Prostate gland (tissue), 2 donors: ENCODE measurements around the gene FAXC. TPM values are rescaled to one million over a fixed set of nuclear protein-coding genes. Genes with fewer than 3 reads are reported as not detected.

Experiments used
- DNase-seq: peaks from one replicate; pipeline ENCODE4 v3.0.0-alpha.2; 2019; ENCODE audit warnings: low spot score
- H3K27ac ChIP-seq, 2 donors: fragments of 200-600 bp; sonication (generic); 2 replicates each; pipeline ENCODE4 v1.5.1; 2017 to 2019
- H3K27me3 ChIP-seq: fragments of 200-600 bp; sonication (generic); replicated peaks from 2 replicates; pipeline ENCODE4 v1.5.1; 2019; ENCODE audit not compliant: insufficient read depth
- H3K36me3 ChIP-seq, 2 donors: fragments of 200-600 bp; sonication (generic); 1 replicate in 1 of 2; 2 replicates in 1 of 2; pipeline versions ENCODE4 v1.5.1 to v1.8.1; 2017 to 2019
- H3K4me1 ChIP-seq: fragments of 200-600 bp; sonication (generic); replicated peaks from 2 replicates; pipeline ENCODE4 v1.5.1; 2019
- H3K4me3 ChIP-seq, 2 donors: fragments of 200-600 bp; sonication (generic); 2 replicates each; pipeline ENCODE4 v1.5.1; 2017 to 2019
- H3K9me3 ChIP-seq: fragments of 200-600 bp; sonication (generic); 2 replicates; pipeline ENCODE4 v1.5.1; 2017
- CTCF ChIP-seq, 4 experiments: fragments of 200-600 bp in 2 of 4; fragments of 450-650 bp in 2 of 4; sonication (generic) in 2 of 4; IDR thresholded peaks; 1 replicate in 3 of 4; 2 replicates in 1 of 4; pipeline ENCODE4 v1.5.1; 2016 to 2019; ENCODE audit warnings: antibody characterized with exemption in 4 of 4, mild to moderate bottlenecking in 2 of 4, moderate library complexity in 2 of 4
- POLR2A ChIP-seq: fragments of 450-650 bp; IDR thresholded peaks from one replicate; pipeline ENCODE4 v1.6.1; 2016; ENCODE audit warnings: antibody characterized with exemption, mild to moderate bottlenecking
- POLR2AphosphoS5 ChIP-seq: sonication (generic); formaldehyde crosslinking; IDR thresholded peaks from one replicate; pipeline ENCODE4 v1.6.1; 2017; ENCODE audit warnings: antibody characterized with exemption
- WGBS: methylation state at CpG from one replicate; pipeline ENCODE4 v1.1.5; 2018; 5-methylcytosine and 5-hydroxymethylcytosine counted together
- intact Hi-C: fragments of 100-400 bp; cut with DNase I; formaldehyde crosslinking; loops from one replicate; pipeline ENCODE4 v1.14.2; 2022
- total RNA-seq, 2 donors: library from RNA; depleted of rRNA; stranded (reverse); fragments of >200 nt; gene quantifications; one replicate each; pipeline ENCODE4 v1.1.0, GENCODE V29; 2016

FAXC gene
- total RNA-seq, 2 donors from 2014 or later = 6.5 to 14.7 TPM

DNA sequence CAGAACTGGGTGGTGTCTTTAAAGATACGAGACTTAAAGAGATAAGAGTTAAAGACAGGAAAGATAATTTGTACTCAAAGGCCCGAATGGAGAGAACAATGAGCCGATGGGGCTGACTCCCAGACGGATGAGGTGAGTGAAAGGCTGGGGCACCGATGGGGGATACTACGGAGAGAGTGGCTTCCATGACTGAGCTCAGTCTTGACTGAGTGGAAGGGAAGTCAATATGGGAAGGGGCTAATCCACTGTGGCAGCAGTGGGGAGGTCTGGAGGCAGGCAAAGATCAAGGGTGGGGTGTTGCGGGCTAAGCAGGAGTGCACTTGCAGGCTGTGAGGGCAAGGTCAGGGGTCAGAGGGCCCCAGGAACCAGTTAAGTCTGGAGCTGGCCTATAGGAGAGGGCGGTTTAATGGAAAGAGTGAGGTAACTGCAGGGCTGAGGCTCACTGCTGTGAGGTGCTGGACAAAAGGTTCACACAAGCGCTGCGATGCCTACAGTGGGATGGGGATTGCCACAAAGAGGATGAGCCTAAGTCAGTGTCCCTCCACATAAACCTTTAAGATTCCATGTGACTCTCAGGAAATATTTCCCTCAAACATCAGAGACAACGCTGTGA lies 42.1 kb downstream of the FAXC start:
- intact Hi-C loops = no loop called here
- no peak for DNase-seq
- TF ChIP-seq POLR2AphosphoS5 (no peak), CTCF (IDR thresholded peaks at IDR 0.05) (no peak), POLR2A (no peak)
- Histone ChIP-seq H3K4me3 (no peak overlapping the region), H3K27me3 (no peaks in the 10 kb centered on the region), H3K4me1 (no peaks in the 10 kb centered on the region), H3K36me3 (no peaks in the 10 kb centered on the region), H3K27ac (no peak overlapping the region), H3K9me3 (no peaks in the 10 kb centered on the region)
- WGBS = 90% methylated on average over 11 of the region's 11 CpGs

DNA sequence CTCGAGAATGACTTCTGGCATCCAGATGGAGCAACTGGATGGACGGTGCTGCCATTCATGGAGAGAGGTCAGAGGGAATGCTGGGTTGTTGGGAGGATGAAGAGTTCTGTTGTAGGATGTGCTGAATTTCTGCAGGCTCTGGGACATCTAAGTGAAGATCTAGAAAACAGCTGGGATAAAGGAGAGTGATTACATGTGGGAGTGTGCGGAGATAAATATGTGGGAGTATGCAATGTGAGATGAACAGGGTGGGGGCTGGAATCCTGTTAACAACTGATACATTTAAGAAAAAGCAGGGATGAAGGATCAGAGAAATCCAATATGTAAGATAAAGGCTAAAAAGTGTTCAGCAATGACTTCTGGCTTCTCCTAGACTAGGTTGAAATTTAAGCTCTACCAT lies 43.1 kb downstream of the FAXC start:
- no peak for DNase-seq
- TF ChIP-seq POLR2A (no peak), POLR2AphosphoS5 (no peak), CTCF (IDR thresholded peaks at IDR 0.05) (no peak)
- H3K36me3 ChIP-seq = no peaks in the 10 kb centered on the region
- 83% methylated on average over 3 of the region's 3 CpGs for WGBS
- H3K4me3 ChIP-seq = no peak overlapping the region
- H3K4me1 ChIP-seq = no peaks in the 10 kb centered on the region
- H3K27me3 ChIP-seq = no peaks in the 10 kb centered on the region
- intact Hi-C loops = no loop called here
- H3K27ac ChIP-seq = no peak overlapping the region
- no peaks in the 10 kb centered on the region for H3K9me3 ChIP-seq

GRCh38 chr6:99305021-99305554 lies 44.4 kb downstream of the FAXC start:
- DNase-seq = no peak
- WGBS = 95% methylated on average over 5 of the region's 5 CpGs
- TF ChIP-seq CTCF (IDR thresholded peaks at IDR 0.05) (no peak), POLR2AphosphoS5 (no peak), POLR2A (no peak)

GRCh38 chr6:99297415-99297814 lies 52.1 kb downstream of the FAXC start:
- 90% methylated on average over 5 of the region's 5 CpGs for WGBS
- intact Hi-C loops = no loop called here
- H3K36me3 ChIP-seq = no peaks in the 10 kb centered on the region
- no peaks in the 10 kb centered on the region for H3K9me3 ChIP-seq
- H3K27me3 ChIP-seq = no peaks in the 10 kb centered on the region
- no peak for TF ChIP-seq POLR2A
- no peak for TF ChIP-seq CTCF (IDR thresholded peaks at IDR 0.05)
- no peak for TF ChIP-seq POLR2AphosphoS5
- H3K27ac ChIP-seq = no peak overlapping the region
- no peak for DNase-seq
- no peaks in the 10 kb centered on the region for H3K4me1 ChIP-seq
- no peak overlapping the region for H3K4me3 ChIP-seq

More at GRCh38 chr6:99305021-99305554, 44.4 kb downstream of the FAXC start:
- no peak overlapping the region for H3K27ac ChIP-seq
- no peaks in the 10 kb centered on the region for H3K27me3 ChIP-seq
- H3K4me1 ChIP-seq = no peaks in the 10 kb centered on the region
- H3K9me3 ChIP-seq = no peaks in the 10 kb centered on the region
- intact Hi-C loops = no loop called here
- H3K36me3 ChIP-seq = no peaks in the 10 kb centered on the region
- H3K4me3 ChIP-seq = no peak overlapping the region

DNA sequence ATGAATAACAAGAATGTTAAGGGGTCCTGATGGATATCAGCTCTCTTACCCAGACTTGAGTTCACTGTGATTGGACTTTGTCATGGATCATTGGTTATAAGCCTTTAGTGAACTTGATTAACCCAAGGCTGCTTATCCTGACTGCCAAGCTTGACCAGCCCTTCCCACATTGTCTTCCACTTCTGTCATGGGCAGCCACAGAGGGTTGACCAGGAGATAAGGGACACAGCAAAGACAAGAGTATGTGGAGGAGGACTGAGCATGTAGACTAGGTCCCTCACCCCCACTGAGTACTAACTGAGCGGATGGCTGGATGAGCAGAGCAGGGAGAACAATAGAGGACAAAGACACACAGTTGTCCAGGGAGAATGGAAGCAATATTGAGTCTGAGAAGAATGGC lies 52.5 kb downstream of the FAXC start:
- H3K4me1 ChIP-seq = no peaks in the 10 kb centered on the region
- H3K36me3 ChIP-seq = no peaks in the 10 kb centered on the region
- intact Hi-C loops = no loop called here

More for the DNA sequence above, 52.5 kb downstream of the FAXC start:
- no peak for DNase-seq
- Histone ChIP-seq H3K4me3 (no peak overlapping the region), H3K27ac (no peak overlapping the region), H3K9me3 (no peaks in the 10 kb centered on the region), H3K27me3 (no peaks in the 10 kb centered on the region)
- no peak for TF ChIP-seq POLR2AphosphoS5
- TF ChIP-seq CTCF (IDR thresholded peaks at IDR 0.05) = no peak
- no peak for TF ChIP-seq POLR2A
- 100% methylated on average over 1 of the region's 1 CpG for WGBS
